Activated T-cell treated with anti-CD3 and anti-CD28 coated beads for 24 hours (primary cell): ENCODE data around the gene TUT7.
"Not testable (repeated sequence)": the region's sequence is repeated elsewhere in the genome, so short reads cannot be mapped to it uniquely, and the experiment has no call there.

Experiments used
- DNase-seq: peaks from one replicate; pipeline ENCODE4 v3.0.0-alpha.2; 2020; ENCODE audit warnings: low read depth

Gene TUT7

GRCh38 chr9:86350006-86350760 lies 4.0 kb downstream of the TUT7 start:
- DNase-seq, result no peak

- no peak for DNase-seq
Observed at GRCh38 chr9:86349271-86349670, 4.9 kb downstream of the TUT7 start.

- no peak for DNase-seq
Observed at GRCh38 chr9:86347991-86348390, 6.2 kb downstream of the TUT7 start.

- no peak for DNase-seq
Observed at GRCh38 chr9:86344818-86345217, 9.4 kb downstream of the TUT7 start.

GRCh38 chr9:86342269-86342668 lies 11.9 kb downstream of the TUT7 start:
- DNase-seq, result no peak

GRCh38 chr9:86341007-86341491 lies 13.2 kb downstream of the TUT7 start:
- DNase-seq, result no peak

GRCh38 chr9:86340356-86341006 lies 13.7 kb downstream of the TUT7 start:
- no peak for DNase-seq

GRCh38 chr9:86337469-86338108 lies 16.6 kb downstream of the TUT7 start:
- no peak for DNase-seq

GRCh38 chr9:86336058-86336457 lies 18.2 kb downstream of the TUT7 start:
- no peak for DNase-seq

- no peak for DNase-seq
Observed at GRCh38 chr9:86333651-86334050, 20.6 kb downstream of the TUT7 start.

GRCh38 chr9:86330186-86330585 lies 24.0 kb downstream of the TUT7 start:
- no peak for DNase-seq

- DNase-seq, result no peak
Observed at GRCh38 chr9:86329649-86330048, 24.6 kb downstream of the TUT7 start.

GRCh38 chr9:86328156-86328555 lies 26.1 kb downstream of the TUT7 start:
- no peak for DNase-seq

GRCh38 chr9:86326536-86326935 lies 27.7 kb downstream of the TUT7 start:
- DNase-seq, result no peak

GRCh38 chr9:86324901-86325300 lies 29.3 kb downstream of the TUT7 start:
- no peak for DNase-seq

GRCh38 chr9:86324308-86324707 lies 29.9 kb downstream of the TUT7 start:
- DNase-seq, result no peak

GRCh38 chr9:86322973-86323644 lies 31.1 kb downstream of the TUT7 start:
- DNase-seq, result no peak

- DNase-seq, result no peak
Observed at GRCh38 chr9:86321373-86321772, 32.8 kb downstream of the TUT7 start.

GRCh38 chr9:86318187-86318586 lies 36.0 kb downstream of the TUT7 start:
- no peak for DNase-seq

- DNase-seq, result no peak
Observed at GRCh38 chr9:86315078-86315477, 39.1 kb downstream of the TUT7 start.

GRCh38 chr9:86312959-86313358 lies 41.3 kb downstream of the TUT7 start:
- not testable (repeated sequence) for DNase-seq

- DNase-seq, result no peak
Observed at GRCh38 chr9:86308687-86309086, 45.5 kb downstream of the TUT7 start.
